ENCODE measurements around the gene DNAJB6. TPM values are rescaled to one million over a fixed set of nuclear protein-coding genes. Genes with fewer than 3 reads are reported as not detected.

The DNAJB6 gene
- total RNA-seq, 1 donor from 2014 or later, result 74.3 TPM

DNA sequence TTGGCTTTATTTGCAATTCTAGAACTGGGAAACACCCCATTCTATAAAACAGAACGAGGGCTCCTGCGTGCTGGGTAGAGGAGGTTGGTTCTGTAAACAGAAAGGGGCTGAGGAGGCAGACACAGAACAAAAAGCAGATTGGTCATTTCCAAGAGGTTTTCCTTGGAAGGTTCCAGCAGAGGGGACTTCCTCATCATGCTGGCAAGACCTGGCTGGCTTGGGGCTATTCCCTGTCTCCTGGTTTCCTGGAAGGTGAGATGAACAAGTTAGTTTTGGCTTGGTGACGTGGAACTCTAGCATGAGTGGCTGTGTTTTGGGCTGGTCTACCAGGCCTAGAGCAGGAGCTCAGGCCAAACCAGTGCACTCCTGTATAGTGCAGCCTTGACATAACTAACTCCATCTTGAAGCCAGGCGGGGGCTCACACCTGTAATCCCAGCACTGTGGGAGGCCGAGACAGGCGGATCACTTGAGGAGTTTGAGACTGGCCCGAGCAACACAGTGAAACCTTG, 26.1 kb upstream of the DNAJB6 start:
- ATAC-seq (ENCODE audit: low read depth) (no peak), DNase-seq (no peak)
- Mint-ChIP-seq H3K27ac (no peak overlapping the region), H3K4me1 (no peaks in the 10 kb centered on the region), H3K9me3 (no peaks in the 10 kb centered on the region), H3K4me3 (no peak overlapping the region), H3K27me3 (no peaks in the 10 kb centered on the region), H3K36me3 (ENCODE audit: low read depth) (no peaks in the 10 kb centered on the region)
- TF ChIP-seq CTCF (IDR thresholded peaks at IDR 0.05), result no peak
- POLR2A ChIA-PET, result no interaction called here
- CTCF ChIA-PET, result no interaction called here
- intact Hi-C loops (cut with micrococcal nuclease), result no loop called here

- H3K4me3 Mint-ChIP-seq, result no peak overlapping the region
These were observed 23.9 kb upstream of the DNAJB6 start for GRCh38 chr7:157312941-157313340.

DNA sequence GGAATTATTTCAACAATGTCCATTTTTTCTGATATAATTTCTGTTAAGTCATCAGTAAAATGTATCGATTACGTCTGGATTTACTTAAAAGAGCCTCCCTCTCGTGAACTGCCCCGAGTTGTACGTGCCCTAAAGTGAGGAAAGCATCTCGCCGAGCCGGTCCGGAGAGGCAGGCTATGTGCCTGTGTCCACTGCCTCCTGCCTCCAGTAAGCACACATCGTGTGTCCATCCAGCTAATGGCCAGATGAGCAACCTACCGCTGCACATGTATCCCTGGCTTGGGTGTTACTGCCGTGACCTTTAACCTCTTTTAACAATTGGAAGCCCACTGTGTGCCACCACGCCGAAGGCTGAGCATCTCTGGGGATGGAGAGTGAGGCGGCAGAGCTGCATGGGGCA, 23.2 kb upstream of the DNAJB6 start:
- intact Hi-C loops (cut with micrococcal nuclease), result no loop called here
- ChIA-PET CTCF (no interaction called here), POLR2A (no interaction called here)
- Mint-ChIP-seq H3K9me3 (no peaks in the 10 kb centered on the region), H3K4me3 (no peak overlapping the region), H3K4me1 (peaks cover 3% of the 10 kb centered on the region), H3K36me3 (ENCODE audit: low read depth) (no peaks in the 10 kb centered on the region), H3K27ac (no peak overlapping the region), H3K27me3 (no peaks in the 10 kb centered on the region)
- ATAC-seq (ENCODE audit: low read depth), result no peak
- DNase-seq, result no peak
- no peak for TF ChIP-seq CTCF (IDR thresholded peaks at IDR 0.05)

More at GRCh38 chr7:157312941-157313340, 23.9 kb upstream of the DNAJB6 start:
- Mint-ChIP-seq H3K27me3 (no peaks in the 10 kb centered on the region), H3K27ac (no peak overlapping the region), H3K36me3 (ENCODE audit: low read depth) (no peaks in the 10 kb centered on the region), H3K9me3 (no peaks in the 10 kb centered on the region), H3K4me1 (no peaks in the 10 kb centered on the region)
- ATAC-seq (ENCODE audit: low read depth), result no peak
- ChIA-PET POLR2A (no interaction called here), CTCF (no interaction called here)
- DNase-seq, result no peak
- no peak for TF ChIP-seq CTCF (IDR thresholded peaks at IDR 0.05)
- intact Hi-C loops (cut with micrococcal nuclease), result no loop called here

DNA sequence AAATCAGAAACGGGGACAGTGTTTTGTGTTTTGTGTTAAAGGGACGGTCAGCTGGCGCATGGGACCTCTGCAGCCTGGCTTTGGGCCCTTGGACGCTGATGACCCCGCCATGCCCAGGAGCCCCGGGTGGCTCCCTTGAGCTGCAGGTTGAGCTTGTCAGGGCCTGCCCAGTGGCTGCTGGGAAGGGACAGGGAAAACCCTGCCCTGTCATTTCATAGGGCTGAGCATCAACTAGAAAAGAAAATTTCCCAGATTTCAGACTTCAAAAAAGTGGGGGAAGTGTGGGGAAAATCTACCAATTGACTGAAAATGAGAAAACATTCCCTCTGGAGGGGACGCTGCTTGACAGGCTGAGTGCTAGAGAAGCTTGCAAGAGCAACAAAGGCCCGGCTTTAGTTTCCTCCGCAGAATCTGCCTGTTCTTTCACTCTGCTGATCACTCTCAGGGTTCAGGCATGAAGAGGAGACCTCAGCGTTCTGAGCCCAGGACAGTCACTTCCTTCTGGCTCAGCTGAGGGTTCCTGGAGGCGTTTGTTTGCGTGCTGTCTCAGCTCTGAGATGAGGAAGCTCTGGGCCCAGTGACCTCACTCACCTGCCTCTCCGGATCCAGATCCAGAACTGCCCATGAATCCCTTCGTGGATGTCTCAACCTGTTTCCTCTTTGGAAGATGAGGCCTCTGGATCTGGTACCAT, 18.6 kb upstream of the DNAJB6 start:
- no peak for DNase-seq
- no peak overlapping the region for H3K4me3 Mint-ChIP-seq
- H3K4me1 Mint-ChIP-seq, result peaks cover 3% of the 10 kb centered on the region
- no peak for ATAC-seq (ENCODE audit: low read depth)
- no peak for TF ChIP-seq CTCF (IDR thresholded peaks at IDR 0.05)
- no peaks in the 10 kb centered on the region for H3K27me3 Mint-ChIP-seq
- no peak overlapping the region for H3K27ac Mint-ChIP-seq
- no peaks in the 10 kb centered on the region for H3K36me3 Mint-ChIP-seq (ENCODE audit: low read depth)
- H3K9me3 Mint-ChIP-seq, result no peaks in the 10 kb centered on the region
- intact Hi-C loops (cut with micrococcal nuclease), result no loop called here
- CTCF ChIA-PET, result interaction anchor here (0.5 kb wide), 1 partner anchor 1530 kb away, joined by 4 read pairs; no protein-coding TSS in a partner anchor
- POLR2A ChIA-PET, result no interaction called here

DNA sequence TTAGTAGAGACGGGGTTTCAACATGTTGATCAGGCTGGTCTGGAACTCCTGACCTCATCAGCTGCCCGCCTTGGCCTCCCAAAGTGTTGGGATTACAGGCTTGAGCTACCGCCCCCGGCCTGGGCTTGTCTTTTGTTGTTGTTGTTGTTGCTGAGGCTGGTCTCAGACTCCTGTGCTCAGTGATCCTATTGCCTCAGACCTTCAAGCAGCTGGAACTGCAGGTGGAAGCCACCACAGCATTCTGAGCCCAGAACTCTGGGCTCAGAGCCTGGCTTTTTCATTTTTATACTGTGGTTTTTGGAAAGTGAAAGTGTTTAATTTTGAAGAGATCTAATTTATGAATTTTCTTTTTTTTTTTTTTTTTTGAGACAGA, 16.2 kb upstream of the DNAJB6 start:
- intact Hi-C loops (cut with micrococcal nuclease), result no loop called here
- peaks cover 3% of the 10 kb centered on the region for H3K4me1 Mint-ChIP-seq
- no peak overlapping the region for H3K27ac Mint-ChIP-seq
- ChIA-PET POLR2A (no interaction called here), CTCF (no interaction called here)
- H3K9me3 Mint-ChIP-seq, result no peaks in the 10 kb centered on the region
- ATAC-seq (ENCODE audit: low read depth) (no peak), DNase-seq (no peak)
- H3K36me3 Mint-ChIP-seq (ENCODE audit: low read depth), result no peaks in the 10 kb centered on the region
- no peak overlapping the region for H3K4me3 Mint-ChIP-seq
- no peak for TF ChIP-seq CTCF (IDR thresholded peaks at IDR 0.05)
- H3K27me3 Mint-ChIP-seq, result no peaks in the 10 kb centered on the region
